HG03571 (cell line): ENCODE results near the gene OPCML.
"Not testable (repeated sequence)": the region's sequence is repeated elsewhere in the genome, so short reads cannot be mapped to it uniquely, and the experiment has no call there.

ENCODE experiments used
- ATAC-seq: cut with Tn5 transposase; IDR thresholded peaks from one replicate; pipeline ENCODE4 v1.9.1; 2021; ENCODE audit not compliant: unreplicated experiment

Gene OPCML

DNA sequence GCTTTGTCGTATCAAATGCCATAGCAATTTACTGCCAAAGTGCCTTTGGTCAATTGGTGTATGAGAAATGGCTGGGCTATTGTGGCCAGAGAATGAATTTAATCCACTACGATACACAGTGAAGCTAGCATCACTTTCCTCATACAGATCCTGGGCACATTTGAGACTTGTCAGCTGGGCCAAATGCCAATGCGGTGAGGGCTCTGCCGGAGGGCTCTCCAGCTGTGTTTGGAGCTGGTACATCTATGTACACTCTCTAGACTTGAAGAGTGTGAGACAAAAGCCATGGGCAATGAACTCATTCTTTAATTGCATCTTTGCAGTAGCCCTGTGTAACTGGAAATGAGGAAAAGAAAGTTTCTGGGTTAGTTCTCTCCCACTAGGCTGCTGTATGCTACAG lies 1109.0 kb downstream of the OPCML start:
- ATAC-seq: no peak

DNA sequence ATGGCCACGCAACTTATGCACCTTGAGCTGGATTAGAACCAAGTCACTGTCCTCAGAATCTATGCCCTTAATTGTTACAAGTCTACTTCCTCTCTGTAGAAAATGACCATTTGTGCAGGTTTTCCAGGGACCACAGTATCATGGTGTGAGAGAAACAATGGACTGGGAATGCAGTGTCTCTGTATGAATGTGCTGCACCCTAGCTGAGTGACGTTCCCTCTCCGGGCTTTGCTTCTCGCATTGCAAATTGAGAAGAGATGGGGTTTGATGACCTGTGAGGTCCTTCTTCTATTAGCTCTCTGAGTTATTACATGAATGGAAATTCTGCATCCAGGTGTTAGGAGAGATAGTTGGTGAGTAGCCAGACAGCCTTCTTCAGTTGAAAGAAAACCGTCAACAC lies 1109.6 kb downstream of the OPCML start:
- no peak for ATAC-seq

DNA sequence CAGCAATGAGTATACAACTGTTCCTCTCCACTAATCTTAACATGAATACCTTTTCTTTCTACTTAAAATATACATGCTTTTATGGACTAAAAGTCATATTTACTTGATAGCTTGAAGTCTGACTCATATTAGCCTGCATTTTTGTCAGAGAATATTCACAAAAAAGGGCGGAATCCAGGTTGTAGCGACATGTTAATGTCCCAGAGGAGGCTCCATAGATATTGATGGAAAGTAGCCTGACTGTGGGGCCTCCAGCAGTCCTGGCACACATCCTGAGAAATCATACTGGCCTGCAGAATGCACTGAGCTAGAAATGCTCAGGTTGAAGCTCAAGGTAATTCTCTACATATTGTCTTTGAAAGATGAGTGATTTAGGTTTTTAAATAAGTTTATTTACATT lies 1110.7 kb downstream of the OPCML start:
- ATAC-seq: no peak

DNA sequence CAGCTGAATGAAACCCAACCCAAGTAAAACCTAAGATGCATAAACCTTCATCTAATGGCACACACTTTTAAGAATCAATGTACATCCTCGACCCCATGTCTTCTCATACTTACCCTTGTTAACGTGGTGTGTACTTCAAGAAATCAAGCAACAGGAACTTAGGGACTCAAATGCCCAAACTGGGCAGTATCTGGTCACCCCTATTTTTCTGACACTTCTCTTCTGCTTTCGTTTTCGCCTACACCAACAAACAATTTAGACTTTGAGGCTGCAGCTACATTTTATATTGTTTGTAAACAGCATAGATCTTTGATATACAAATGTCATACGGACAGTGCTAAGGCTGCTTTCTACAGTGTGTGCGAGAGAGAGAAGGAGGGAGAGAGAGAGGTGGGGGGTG lies 1117.8 kb downstream of the OPCML start:
- no peak for ATAC-seq

DNA sequence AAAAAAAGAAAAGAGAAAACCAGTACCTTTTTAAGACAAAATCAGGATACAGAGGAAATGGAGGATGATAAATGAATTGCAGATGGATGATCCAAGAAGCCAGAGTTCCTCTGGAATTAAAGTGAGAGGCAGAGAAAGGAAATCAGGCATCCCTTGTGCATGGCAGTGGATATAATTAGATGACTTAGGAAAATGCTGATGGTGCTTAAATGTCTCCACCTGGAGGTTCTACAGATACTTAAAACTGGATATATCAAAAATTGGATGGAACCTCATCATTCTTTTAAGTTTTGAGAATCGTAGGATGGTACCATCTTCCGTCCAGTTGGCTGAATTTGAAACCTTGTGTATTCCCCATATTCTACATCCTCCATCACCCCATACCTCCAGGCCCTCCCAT lies 1121.9 kb downstream of the OPCML start:
- no peak for ATAC-seq

DNA sequence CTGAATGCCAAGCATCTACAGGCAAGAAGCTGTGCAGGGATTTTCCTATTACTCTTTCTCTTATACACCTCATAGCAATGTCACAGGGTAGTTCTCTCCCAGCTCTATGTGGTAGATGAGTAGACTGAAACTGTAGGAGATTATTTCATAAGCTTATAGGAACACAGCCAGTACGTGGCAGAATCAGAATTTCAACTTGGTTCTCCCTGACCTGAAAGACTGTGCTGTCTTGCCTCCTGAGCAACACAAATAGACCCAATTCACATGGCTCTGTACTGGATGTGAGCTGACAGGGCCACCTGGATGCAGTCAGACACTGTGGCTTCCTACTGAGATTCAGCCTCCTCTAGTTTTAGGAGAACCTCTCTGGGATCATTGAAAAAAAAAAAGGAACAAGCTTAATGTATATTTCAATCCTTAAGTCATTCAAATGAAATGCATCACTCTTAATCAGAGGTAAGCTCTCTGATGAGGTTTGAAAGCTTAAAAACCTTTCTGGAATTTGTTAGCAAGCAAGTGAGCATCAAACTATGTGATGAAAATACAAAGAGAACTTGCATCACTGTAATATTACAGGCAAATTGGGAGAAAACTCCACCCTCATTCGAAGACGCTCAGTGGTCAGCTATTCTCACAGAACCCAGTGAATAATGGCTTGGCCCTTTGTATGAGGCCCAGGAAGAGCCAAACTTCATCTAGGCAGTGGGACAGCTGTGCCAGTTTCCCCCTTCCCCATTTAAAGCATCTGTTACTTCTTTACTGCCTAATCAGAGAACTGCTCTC lies 1122.5 kb downstream of the OPCML start:
- ATAC-seq: no peak

DNA sequence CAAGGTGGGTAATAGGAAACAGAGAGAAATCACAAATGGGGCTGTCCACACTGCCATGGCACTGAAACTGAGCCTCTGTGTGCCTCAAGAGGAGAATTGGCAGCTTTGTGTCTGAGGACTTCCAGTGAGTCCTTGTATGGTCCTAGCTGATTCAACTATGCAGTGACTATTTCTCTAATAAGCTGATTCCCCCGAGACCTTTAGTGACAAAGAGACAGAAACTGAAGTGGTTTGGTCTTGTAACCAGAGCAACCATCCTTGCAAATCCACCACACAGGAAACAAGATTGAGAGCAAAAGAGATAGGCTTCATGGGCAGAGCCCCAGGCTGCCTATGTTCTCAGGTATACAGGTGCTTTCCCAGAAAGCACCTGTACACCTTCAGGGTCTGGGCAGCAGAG lies 1123.4 kb downstream of the OPCML start:
- no peak for ATAC-seq

DNA sequence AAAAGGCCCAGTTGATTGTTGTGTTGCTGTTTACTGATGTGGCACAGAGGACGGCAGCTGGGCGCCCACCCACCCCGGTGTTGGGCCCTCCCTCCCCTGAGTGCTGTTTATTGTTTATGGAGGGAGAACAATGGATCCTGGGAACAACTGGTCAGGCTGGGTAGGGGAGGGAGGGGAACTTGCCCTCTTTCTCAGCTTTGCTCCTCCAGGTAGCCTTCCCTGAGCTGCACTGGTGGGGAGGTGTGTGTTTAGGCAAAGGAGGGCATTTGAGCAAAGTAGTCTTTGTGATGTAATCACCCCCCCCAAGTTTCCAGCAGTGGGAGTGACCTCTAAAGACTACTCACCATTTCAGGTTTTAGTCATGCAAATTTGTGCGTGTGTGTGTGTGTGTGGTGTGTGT lies 1126.6 kb downstream of the OPCML start:
- no peak for ATAC-seq

DNA sequence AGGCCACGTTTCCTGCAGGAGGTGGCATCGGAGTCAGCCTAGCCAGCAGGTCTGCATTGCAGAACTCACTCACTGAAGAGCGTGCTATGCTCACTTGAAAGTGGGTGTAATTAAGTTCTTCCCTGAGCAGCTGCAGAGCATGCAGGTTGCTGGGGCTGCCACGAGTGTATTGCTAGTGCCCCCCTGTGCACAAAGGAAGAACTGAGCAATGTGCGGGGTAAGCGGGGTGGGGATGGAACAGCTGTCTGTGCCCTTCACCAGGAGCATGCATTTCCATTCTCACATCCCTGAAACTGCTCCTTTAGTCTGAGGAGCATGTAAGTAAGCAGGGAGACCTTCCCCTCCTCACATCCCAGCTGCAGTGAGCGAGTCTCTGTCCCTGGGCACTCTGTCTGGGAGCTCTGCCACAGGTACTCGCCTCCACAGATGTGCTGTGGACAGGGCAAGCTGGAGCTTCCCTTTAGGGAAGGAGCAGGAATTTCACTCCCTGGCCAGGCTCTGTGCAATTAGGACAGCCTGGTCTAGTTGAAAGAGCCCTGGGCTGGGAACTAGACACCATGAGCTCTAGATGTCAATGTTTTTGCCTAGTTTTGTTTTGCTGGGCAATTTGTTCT lies 1130.1 kb downstream of the OPCML start:
- peak; percentile 79 for ATAC-seq

DNA sequence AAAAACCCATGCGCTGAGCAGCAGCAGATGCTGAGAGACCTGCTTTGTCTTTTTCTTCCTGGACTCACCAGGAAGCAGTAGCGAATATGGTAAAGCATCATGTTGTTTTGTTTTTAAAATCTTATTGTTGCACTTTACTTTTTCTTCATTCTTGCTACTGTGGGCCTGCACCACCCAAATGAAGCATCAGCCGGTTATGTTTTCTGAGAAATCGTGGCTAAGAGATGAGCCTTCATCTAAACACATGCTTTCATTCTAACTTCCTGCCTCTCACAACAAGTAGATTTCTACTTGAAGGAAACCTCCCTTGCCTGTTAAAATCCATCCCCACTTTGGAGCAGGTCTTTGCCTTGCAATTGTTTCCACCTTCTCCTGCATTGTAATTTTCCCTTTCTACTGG lies 1136.0 kb downstream of the OPCML start:
- ATAC-seq: no peak

DNA sequence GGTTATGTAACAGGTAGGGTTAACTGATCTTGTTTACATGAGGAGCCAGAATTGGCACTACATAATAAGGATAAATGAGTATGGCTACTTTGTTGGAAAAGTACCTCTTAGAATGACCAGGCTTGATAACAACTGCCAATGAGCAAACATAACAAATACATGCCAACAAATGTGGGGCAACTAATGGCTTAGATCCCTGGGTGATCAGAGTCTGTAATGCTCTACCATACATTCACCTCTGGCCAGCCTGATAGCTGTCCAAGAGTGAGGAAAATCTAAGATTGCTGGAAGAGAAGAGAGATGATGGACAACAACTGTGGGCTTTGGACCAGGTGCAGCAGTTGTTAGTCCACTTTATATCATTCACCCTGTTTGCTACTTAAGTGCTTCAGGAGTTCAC lies 1136.9 kb downstream of the OPCML start:
- no peak for ATAC-seq

DNA sequence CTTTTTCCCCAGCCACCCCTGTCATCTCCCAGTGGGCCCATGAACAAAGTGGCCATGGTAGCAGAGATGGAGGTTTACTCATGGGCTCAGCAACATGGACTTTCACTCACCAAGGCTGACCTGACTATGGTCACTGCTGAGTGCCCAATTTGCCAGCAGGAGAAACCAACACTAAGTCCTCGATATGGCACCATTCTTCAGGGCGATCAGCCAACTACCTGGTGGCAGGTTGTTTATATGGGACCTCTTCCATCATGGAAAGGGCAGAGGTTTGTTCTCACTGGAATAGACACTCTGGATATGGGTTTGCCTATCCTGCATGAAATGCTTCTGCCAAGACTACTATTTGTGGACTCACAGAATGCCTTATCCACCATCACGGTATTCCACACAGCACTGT lies 1152.8 kb downstream of the OPCML start:
- ATAC-seq: no peak

DNA sequence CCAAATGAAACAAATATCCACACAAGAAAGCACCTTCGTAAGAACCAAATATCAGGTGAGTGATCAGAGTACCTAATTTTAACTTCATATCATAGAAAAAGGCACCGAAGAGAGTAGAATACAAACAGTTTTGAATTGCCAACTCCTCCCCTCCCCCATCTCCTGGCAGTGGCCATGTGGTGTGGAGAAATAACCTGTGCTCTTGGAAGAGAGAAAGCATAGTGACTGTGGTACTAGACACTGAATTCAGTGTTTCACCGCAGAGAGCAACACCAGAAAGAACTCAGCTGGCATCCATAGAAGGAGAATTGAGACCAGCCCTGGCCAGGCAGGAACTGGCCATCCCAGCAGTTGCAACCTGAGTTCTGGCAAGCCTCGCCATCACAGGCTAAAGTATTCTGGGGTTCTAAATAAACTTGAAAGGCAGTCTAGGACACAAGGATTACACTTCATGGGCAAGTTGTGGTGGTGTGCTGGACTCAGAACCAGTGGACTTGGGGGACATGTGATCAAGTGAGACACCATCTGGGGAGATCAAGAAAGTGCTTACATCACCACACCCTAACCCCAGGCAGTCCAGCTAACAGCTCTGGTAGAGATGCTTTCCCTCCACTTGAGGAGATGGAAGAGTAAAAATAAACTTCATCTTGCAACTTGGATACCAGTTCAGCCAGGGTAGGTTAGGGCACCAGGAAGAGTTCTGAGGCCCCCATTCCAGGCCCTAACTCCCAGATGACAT lies 1158.7 kb downstream of the OPCML start:
- ATAC-seq: no peak

DNA sequence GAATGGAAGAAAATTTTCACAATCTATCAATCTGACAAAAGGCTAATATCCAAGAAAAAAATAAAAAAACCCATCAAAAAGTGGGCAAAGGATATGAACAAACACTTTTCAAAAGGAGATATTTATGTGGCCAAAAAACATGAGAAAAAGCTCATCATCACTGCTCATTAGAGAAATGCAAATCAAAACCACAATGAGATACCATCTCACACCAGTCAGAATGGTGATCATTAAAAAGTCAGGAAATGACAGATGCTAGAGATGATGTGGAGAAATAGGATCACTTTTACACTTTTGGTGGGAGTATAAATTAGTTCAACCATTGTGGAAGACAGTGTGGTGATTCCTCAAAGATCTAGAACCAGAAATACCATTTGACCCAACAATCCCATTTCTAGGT lies 1162.2 kb downstream of the OPCML start:
- ATAC-seq: not testable (repeated sequence)

DNA sequence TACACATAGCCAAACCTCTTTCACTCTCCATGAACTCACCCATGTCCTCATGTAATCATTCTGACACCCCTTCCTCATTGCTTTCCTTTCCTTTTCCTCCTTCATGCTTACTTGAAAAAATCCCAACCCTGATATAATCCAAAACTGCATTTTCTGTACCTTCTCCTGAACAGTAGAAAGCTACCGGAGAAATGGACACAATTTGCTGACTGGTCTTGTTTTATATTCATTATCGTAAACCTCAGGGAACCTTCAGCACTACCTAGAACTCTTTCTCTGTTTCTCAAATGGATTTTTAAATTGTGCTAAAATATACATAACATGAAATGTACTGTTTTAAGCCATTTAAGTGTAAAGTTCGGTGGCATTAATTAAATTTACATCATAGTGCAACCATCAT lies 1165.0 kb downstream of the OPCML start:
- ATAC-seq: no peak

DNA sequence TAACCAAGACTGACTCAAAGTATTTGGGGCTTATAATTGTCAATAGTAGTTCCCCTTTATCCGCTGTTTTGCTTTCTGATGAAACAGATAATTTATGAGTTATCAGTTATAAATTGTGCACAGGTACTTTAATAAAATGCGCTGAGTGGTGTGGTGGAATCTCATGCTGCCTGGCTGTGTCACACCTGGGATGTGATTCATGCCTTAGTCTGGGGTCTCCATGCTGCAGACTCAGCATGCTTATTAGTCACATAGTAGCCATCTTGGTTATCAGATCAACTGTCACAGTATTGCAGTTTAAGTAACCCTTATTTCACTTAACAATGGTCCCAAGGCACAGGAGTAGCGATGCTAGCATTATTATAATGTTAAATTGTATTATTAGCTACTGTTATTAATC lies 1166.7 kb downstream of the OPCML start:
- no peak for ATAC-seq
